Endometrial microvascular endothelial cells (primary cell): Measurements from ENCODE around the gene SLC24A1. TPM values are rescaled to one million over a fixed set of nuclear protein-coding genes. Genes with fewer than 3 reads are reported as not detected.

Source experiments
- in situ Hi-C: cut with HindIII; loops from 2 replicates; pipeline ENCODE4 v1.10.0; 2017; ENCODE audit warnings: low sequenced_read_pairs, low pct_unique_long_range_greater_than_20kb; ENCODE audit errors: inconsistent ontology term
- total RNA-seq: library from RNA; depleted of rRNA; stranded (reverse); fragments of >200 nt; gene quantifications from one replicate; pipeline ENCODE4 v1.2.3, GENCODE V29; 2015; ENCODE audit errors: inconsistent ontology term

SLC24A1 gene
- total RNA-seq, 1 donor from 2014 or later, result 4.8 TPM

DNA sequence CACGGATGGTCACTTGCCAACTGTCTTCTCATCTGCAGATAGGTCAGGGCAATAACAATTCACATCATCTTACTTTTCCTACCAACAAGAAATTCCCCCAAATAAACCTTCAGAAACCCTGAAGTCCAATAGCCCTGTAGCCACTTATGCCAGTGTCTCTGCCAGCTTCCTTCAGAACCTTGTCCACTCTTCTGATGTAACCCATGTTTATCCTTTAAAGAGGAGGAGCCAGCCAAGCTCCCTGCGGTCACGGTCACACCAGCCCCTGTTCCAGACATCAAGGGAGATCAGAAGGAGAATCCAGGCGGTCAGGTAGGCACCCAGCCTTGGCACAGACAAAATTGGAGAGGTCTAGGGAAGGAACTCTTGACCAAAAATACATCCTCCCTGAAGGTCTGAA, 23.7 kb downstream of the SLC24A1 start:
- in situ Hi-C loops, result no loop called here

DNA sequence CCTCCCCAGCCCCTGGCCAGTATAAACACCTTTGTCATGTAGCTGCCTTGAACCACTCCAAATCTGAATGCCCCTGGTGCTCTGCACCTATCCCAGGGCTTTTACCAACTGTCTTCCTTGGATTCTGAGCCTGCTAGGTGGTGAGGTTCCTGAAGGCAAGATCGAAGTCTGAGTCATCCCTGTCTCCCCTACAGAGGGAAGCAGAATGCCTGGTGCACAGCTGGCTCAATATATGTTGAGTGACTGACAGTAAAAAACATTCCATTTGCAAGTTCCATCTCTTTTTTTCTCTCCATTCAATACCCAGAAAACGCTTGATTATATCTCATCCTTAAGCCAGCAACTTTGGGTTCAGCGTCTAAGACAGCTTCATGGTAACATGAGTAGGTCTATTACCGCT, 24.7 kb downstream of the SLC24A1 start:
- in situ Hi-C loops, result no loop called here

DNA sequence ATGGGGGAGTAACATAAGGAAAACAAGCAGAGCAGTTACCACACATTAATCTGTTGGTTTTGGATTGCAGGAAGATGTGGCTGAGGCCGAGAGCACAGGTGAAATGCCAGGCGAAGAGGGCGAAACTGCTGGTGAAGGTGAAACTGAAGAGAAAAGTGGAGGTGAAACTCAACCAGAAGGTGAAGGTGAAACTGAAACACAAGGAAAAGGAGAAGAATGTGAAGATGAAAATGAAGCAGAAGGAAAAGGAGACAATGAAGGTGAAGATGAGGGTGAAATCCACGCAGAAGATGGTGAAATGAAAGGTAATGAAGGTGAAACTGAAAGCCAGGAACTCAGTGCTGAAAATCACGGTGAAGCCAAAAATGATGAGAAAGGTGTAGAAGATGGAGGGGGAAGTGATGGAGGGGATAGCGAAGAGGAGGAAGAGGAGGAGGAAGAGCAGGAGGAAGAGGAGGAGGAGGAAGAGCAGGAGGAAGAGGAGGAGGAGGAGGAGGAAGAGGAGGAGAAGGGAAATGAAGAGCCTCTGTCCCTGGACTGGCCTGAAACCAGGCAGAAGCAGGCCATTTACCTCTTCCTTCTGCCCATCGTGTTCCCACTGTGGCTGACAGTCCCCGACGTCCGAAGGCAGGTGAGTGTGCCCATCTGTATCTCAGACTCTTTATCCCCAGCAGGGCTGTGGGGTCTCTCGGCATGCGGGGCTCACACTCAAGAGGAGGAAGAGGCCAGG, 28.7 kb downstream of the SLC24A1 start:
- in situ Hi-C loops, result no loop called here

DNA sequence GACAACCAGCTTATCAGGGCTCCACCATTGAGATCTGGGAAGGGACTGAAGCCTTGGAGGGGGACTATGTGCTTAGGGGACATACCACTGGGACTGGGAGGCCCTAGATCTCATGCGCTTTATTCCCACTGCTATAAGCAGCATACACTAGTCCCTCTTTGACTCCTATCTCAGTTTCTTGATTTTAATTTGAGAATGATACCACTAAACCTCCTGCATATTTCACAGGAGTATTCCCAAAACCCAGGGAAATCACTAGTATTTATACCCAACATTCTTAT, 29.2 kb downstream of the SLC24A1 start:
- in situ Hi-C loops, result no loop called here

DNA sequence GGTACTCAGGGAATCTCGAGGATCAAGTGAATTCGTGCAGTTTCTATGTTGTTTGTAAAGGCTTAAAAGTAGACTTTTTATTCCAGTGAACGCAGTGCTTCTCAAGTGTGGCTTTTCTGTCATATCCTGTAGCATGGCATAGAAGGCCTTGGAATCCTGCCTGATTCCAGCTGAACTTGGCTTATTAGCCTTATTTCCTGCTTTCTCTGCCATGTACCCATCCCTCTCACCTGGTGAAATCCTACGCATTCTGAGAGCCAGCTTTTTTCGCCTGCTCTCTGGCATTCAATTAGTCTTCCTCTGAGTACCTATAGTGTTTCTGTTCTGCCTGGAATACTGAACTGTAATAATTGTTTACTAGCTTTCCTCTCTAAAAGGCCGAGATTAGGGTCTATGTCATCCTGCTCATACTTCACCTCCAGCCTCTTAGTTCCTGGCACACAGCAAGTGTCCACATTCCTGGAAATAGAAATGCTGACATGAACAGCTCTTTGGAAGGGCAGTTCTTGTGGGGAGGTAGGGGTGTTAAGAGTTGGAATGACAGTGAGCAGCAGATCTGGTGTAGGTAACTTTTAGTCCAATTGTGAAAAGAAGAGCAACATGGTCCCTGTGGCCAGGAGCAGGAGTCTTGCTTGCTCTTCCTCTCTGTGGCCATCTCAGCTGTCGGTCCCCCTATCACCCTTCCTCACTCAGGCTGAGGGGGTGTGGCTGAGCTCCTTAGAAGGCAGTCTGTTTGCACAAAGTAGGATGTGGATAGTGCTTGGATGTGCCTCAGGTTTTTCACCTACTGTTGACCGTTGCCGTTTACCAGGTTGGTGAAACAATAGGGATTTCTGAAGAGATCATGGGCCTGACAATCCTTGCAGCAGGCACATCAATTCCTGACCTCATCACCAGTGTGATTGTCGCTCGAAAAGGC, 30.4 kb downstream of the SLC24A1 start:
- in situ Hi-C loops, result no loop called here

DNA sequence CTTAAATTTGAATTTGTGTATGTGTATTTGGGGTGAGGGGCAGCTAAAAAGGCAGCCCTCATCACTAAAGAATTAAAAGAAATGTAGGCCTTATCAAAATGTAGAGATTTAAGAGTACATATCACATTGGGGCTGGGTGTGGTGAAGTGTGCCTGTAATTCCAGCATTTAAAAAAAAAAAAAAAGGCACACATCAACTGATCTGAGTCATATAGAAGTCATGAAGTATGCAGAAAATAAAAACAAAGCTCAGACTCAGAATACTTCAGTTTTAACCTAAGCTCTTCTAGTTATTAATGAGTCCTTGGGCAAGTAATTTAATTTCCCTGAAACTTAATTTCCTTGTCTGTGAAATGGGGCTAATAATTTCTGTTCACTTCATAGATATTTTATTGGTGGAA, 31.6 kb downstream of the SLC24A1 start:
- in situ Hi-C loops, result no loop called here

DNA sequence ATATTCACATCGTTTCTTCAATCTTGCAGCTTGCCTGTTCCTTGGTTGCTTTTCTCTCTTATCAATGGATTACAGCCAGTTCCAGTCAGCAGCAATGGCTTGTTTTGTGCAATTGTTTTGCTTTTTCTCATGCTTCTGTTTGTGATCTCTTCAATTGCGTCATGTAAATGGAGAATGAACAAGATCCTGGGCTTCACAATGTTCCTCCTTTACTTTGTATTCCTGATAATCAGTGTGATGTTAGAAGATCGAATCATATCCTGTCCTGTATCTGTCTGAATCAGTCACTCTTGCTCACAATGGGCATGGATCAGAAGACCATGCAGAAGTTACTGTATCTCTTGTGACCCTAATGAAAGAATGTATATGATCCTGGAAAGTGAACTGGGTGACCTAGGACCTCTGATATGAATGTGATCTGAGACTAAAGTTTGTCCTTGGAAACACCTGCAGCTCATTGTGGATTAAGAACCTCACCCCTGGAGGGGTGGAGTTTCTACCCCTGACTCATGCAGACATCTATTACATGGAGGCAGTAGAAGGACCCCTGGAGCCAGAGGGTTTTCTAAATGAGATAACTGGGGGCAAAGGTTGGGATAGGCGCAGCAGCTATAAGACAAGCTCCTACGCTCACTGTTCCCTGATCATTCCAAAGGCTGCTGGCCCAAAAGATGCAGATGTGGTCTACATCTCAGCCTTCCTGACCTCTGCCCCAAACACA, 32.2 kb downstream of the SLC24A1 start:
- in situ Hi-C loops, result no loop called here

DNA sequence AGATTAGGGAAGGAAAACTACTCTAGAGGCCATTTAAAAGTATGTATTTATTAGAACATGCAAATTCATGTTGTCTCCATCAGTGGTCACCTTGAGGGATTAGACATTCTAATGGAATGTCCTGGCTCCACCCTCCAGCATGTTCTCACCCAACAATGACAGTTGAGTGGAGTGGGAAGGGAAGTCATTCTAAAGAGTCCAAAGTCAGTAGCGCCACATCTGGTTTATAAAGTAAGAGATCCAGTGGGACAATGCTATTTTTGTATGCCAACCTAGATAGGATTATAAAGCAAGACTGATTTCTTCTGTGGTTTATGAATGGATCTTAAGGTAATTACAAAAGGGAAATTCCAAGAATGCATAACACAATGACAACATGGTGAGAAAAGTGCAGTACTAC, 33.3 kb downstream of the SLC24A1 start:
- in situ Hi-C loops, result no loop called here

DNA sequence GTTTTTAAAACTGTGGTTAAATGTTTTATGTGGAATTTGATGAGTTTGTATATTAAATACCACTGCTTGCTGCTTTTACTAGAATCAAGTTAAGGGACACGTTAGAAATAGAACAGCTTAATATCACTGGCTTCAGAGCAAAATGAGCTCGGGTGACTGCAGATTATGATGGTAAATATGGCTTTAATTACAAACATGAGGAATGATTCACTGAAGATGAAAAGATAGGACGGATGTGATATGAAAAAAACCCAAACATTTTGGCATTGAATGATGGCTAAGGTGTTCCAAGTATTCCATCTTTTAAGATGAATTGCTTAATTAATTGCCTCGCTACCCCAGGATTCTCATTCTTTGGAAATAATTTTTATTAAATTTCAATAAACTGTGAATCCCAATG, 33.7 kb downstream of the SLC24A1 start:
- in situ Hi-C loops, result no loop called here

DNA sequence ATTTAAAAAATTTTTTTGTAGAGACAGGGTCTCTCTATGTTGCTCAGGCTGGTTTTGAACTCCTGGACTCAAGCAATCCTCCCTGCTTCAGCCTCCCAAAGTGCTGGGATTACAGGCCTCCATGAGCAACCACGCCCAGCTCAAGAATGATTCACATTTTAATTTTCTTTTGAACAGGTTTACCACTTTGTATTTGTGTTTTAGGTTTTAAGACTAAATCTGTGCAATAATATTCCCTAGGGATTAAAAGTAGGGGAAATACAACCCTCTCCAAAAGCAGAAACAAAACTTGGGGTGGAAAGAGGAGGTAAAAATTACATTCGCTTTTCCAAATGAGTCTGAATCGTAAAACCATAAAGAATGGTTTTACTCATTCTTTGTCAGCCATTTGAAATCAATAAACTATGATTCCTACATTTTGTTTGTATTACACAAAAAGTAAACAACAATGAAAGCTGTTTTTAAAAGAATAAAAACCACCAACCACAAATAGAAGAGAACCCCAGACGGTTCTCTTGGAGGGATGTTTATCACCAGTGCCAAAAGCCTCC, 37.8 kb downstream of the SLC24A1 start:
- in situ Hi-C loops, result no loop called here

DNA sequence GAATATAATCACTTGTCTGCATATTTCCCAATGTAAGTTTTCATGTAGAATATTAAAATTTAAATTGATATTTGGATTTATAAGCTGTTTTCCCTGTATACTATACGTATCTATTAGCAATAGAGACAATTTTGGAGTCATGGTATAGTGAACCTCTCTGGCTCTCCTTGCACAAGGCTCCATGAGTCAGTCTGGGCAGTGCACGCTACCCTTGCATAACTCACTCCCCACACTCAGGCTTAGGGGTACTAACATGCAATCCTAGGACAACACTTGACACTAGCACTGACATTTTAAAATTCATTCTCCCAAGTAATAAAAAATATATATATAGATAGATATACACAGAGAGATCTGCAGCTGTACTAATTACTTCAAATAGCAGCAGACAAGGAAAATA, 39.2 kb downstream of the SLC24A1 start:
- in situ Hi-C loops, result no loop called here

DNA sequence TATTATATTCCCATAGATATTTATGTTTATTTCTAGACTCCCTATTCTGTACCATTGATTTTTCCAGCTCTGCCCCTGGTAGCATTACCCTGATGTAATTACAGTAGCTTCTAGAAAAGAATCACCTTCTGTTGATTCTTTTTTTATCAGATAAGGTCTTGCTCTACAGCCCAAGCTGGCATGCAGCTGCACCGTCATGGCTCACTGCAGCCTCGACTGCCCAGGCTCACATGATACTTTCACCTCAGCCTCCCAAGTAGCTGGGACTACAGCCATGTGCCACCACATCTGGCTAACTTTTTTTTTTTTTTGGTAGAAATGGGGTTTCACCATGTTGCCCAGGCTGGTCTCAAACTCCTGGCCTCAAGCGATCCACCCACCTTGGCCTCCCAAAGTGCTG, 41.8 kb downstream of the SLC24A1 start:
- in situ Hi-C loops, result no loop called here

DNA sequence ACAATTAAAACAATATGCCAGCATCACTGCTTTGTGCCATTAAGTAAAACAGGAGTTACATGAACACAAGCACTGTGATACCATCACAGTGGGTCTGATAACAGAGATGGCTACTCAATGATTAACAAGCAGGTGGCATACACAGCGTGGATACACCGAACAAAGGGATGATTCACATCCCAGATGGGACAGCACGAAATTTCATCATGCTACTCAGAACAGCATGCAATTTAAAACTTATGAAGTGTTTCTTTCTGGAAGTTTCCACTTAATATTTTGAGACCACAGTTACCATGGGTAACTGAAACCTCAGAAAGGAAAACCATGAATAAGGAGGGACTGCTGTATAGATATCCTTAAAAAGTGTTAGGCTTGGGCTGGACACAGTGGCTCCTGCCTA, 44.5 kb downstream of the SLC24A1 start:
- in situ Hi-C loops, result no loop called here

DNA sequence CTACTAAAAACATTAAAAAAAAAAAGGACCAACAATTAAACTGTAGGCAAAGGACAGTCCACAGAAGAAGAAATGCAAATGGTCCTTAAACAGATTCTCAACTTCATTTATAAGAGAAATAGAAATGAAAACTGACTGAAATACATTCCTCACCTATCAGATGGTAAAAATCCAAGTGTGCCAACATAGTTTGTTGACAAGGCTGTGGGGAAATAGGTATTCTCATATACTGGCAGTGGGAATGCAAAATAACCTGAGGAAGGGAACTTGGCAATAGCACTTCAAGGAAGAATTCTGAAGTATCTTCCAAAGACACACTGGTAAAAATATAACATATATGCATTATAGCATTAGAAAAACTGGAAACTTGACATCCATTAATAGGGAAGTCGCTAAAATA, 53.8 kb downstream of the SLC24A1 start:
- in situ Hi-C loops, result no loop called here

DNA sequence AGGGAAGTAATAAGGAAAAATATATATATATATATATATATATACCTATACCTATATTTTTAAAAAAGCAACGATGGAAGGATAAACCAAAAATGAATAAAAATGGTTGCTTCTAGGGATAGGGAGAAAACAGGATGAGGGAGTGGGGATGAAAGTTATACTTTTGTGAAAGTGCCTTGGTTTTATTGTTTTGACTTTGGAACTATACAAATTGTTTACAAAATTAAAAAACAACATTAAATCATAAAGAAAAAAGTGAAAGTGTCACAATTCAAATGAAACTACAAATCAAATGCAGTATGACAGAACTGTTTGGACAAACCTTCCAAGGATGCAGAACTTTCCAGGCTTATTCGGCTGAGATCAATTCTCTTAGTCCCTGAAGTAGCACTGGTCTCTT, 54.4 kb downstream of the SLC24A1 start:
- in situ Hi-C loops, result no loop called here

DNA sequence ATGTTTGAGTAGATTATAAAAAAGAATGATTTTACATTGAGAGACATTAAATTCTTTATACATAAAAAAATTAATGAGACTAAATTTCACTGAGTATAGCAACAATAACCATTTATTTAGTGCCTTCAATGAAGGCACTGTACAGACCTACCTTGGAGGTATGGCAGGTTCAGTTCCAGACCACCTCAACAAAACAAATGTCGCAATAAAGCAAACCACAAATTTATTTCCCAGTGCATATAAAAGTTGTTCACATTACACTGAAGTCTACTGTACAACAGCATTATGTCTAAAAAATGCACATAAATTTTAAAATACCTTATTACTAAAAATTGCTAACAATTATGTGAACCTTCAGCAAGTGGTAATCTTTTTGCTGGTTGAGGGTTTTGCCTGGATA, 58.8 kb downstream of the SLC24A1 start:
- in situ Hi-C loops, result no loop called here

DNA sequence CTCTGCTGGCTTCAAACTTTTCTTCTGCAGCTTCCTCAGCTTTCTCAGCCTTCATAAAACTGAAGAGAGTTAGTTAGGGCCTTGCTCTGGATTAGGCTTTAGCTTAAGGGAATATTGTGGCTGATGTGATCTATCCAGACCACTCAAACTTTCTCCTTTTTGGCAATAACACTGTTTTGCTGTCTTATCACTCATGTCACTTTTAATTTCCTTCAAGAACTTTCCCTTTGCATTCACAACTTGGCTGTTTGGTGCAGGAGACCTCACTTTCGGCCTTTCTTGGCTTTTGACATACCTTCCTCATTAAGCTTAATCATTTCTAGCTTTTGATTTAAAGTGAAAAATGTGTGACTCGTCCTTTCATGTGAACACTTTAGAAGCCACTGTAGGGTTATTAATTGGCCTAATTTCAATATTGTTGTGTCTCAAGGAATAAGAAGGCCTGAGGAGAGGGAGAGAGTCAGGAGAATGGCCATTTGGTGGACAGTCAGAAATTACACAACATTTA, 60.7 kb downstream of the SLC24A1 start:
- in situ Hi-C loops, result no loop called here

DNA sequence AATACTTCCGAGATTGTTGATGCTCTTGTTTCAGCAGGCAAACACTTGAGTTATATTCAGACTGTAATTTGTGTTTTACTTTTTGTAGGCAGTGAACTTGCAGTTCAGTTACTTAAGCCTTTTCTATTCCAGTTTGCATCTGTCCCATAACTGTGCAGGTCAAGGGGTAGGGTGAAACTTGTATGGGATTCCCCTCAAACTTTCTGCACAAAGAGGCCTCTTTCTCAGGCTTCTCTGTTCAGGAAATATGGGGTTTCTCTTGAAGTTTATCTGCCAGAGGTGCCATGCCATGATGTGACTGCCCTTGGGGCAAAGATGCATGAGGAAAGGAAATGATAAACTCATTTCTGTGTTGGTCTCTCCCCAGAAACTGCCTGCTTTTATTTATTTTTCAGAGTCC, 66.7 kb downstream of the SLC24A1 start:
- in situ Hi-C loops, result no loop called here

DNA sequence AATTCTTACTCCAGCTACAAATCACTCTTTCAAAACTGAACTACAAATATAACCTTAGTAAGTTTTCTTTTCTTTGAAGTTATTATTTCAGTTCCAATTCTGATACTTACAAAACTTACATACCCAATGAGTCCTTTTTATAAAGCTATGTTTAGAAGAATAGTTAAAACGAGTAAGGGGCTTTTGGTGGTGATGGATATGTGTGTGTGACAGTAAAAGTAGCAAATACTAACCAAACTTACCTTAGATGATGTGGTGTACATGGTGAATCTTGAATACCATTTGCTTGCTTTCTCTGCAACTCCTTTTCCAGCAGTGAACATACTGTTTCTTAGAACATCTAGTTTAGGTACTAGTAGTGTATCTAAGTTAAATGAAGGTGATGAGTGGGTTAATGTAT, 68.4 kb downstream of the SLC24A1 start:
- in situ Hi-C loops, result no loop called here
